RKO (cell line): ENCODE measurements around the gene KIF5C.

ENCODE experiments used
- DNase-seq: peaks from one replicate; pipeline ENCODE4 v3.0.0-alpha.2; 2016; ENCODE audit warnings: low spot score

Gene KIF5C

GRCh38 chr2:148992448-148992847 lies 117.4 kb downstream of the KIF5C start:
- DNase-seq: no peak

GRCh38 chr2:148993351-148993750 lies 118.3 kb downstream of the KIF5C start:
- DNase-seq: no peak

GRCh38 chr2:148994341-148994740 lies 119.3 kb downstream of the KIF5C start:
- DNase-seq: no peak

- DNase-seq: no peak
These were observed 121.8 kb downstream of the KIF5C start for GRCh38 chr2:148996805-148997204.

GRCh38 chr2:148998165-148998830 lies 123.3 kb downstream of the KIF5C start:
- no peak for DNase-seq

- no peak for DNase-seq
These were observed 123.8 kb downstream of the KIF5C start for GRCh38 chr2:148998831-148999200.

GRCh38 chr2:148999451-148999921 lies 124.5 kb downstream of the KIF5C start:
- no peak for DNase-seq

- no peak for DNase-seq
These were observed 125.3 kb downstream of the KIF5C start for GRCh38 chr2:149000158-149000938.

- no peak for DNase-seq
These were observed 126.5 kb downstream of the KIF5C start for GRCh38 chr2:149001496-149001895.

GRCh38 chr2:149002378-149002890 lies 127.4 kb downstream of the KIF5C start:
- DNase-seq: no peak

- DNase-seq: no peak
These were observed 128.1 kb downstream of the KIF5C start for GRCh38 chr2:149002891-149003740.

GRCh38 chr2:149004836-149005235 lies 129.8 kb downstream of the KIF5C start:
- DNase-seq: no peak

GRCh38 chr2:149005471-149006077 lies 130.5 kb downstream of the KIF5C start:
- no peak for DNase-seq

GRCh38 chr2:149006883-149007543 lies 132.0 kb downstream of the KIF5C start:
- no peak for DNase-seq

GRCh38 chr2:149008381-149008780 lies 133.4 kb downstream of the KIF5C start:
- DNase-seq: no peak

- DNase-seq: no peak
These were observed 134.8 kb downstream of the KIF5C start for GRCh38 chr2:149009576-149010461.

- DNase-seq: no peak
These were observed 137.5 kb downstream of the KIF5C start for GRCh38 chr2:149012545-149012944.

- no peak for DNase-seq
These were observed 140.5 kb downstream of the KIF5C start for GRCh38 chr2:149015501-149015900.

- no peak for DNase-seq
These were observed 141.0 kb downstream of the KIF5C start for GRCh38 chr2:149015926-149016563.
